HG03280 (cell line): ENCODE results near the gene SVOPL.

Source experiments
- ATAC-seq: cut with Tn5 transposase; IDR thresholded peaks from one replicate; pipeline ENCODE4 v1.9.1; 2021; ENCODE audit warnings: mild to moderate bottlenecking, moderate library complexity; ENCODE audit not compliant: unreplicated experiment

Gene SVOPL

GRCh38 chr7:138610671-138611170, 90.4 kb downstream of the SVOPL start:
- no peak for ATAC-seq

- ATAC-seq = peak; percentile 55
Observed at GRCh38 chr7:138608275-138608674, 92.9 kb downstream of the SVOPL start.

- ATAC-seq = no peak
Observed at GRCh38 chr7:138607216-138608126, 93.7 kb downstream of the SVOPL start.

- no peak for ATAC-seq
Observed at GRCh38 chr7:138606236-138606635, 94.9 kb downstream of the SVOPL start.

- ATAC-seq = no peak
Observed at GRCh38 chr7:138603549-138604318, 97.4 kb downstream of the SVOPL start.

GRCh38 chr7:138602451-138602850, 98.7 kb downstream of the SVOPL start:
- ATAC-seq = no peak

GRCh38 chr7:138595454-138595853, 105.7 kb downstream of the SVOPL start:
- ATAC-seq = no peak

- ATAC-seq = no peak
Observed at GRCh38 chr7:138590154-138590553, 111.0 kb downstream of the SVOPL start.

- ATAC-seq = no peak
Observed at GRCh38 chr7:138588986-138589385, 112.2 kb downstream of the SVOPL start.

GRCh38 chr7:138587485-138587884, 113.7 kb downstream of the SVOPL start:
- ATAC-seq = no peak

- ATAC-seq = no peak
Observed at GRCh38 chr7:138585283-138585993, 115.7 kb downstream of the SVOPL start.

GRCh38 chr7:138584696-138585095, 116.5 kb downstream of the SVOPL start:
- ATAC-seq = no peak

- ATAC-seq = no peak
Observed at GRCh38 chr7:138584283-138584682, 116.9 kb downstream of the SVOPL start.

GRCh38 chr7:138581065-138581464, 120.1 kb downstream of the SVOPL start:
- ATAC-seq = no peak

- no peak for ATAC-seq
Observed at GRCh38 chr7:138579671-138580070, 121.5 kb downstream of the SVOPL start.

- ATAC-seq = no peak
Observed at GRCh38 chr7:138579136-138579535, 122.0 kb downstream of the SVOPL start.

- ATAC-seq = no peak
Observed at GRCh38 chr7:138575897-138576428, 125.2 kb downstream of the SVOPL start.

- ATAC-seq = no peak
Observed at GRCh38 chr7:138573741-138574140, 127.4 kb downstream of the SVOPL start.

- ATAC-seq = no peak
Observed at GRCh38 chr7:138570715-138571114, 130.4 kb downstream of the SVOPL start.

GRCh38 chr7:138569418-138569817, 131.7 kb downstream of the SVOPL start:
- no peak for ATAC-seq

- ATAC-seq = no peak
Observed at GRCh38 chr7:138568655-138569054, 132.5 kb downstream of the SVOPL start.
